Measurements from ENCODE around the gene OR2C3. TPM values are rescaled to one million over a fixed set of nuclear protein-coding genes. Genes with fewer than 3 reads are reported as not detected.

The OR2C3 gene
- total RNA-seq, 6 donors from 2014 or later = 0.03 TPM; not detected in 5

DNA sequence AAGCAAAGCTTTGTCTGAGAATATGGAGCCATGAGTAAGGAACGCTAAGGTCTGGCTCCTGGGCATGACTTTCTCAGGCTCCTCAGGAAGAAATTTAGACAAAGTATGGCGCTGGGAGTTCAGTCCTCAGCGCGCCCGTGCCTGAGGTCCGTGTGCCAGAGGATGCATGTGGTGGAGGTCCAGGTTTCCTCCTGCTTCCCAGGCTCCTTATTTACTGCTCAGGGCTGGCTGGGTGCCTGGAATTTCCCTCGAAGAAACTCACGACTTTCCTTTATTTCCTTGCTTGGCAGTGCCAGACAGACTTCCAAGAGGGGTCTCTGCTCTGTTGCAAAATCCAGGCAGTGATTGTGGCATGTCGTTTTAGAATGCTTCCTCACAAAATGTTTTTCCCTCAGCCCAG, 26.0 kb upstream of the OR2C3 start:
- H3K36me3 ChIP-seq = no peaks in the 10 kb centered on the region
- no peak overlapping the region for H3K4me3 ChIP-seq
- TF ChIP-seq POLR2AphosphoS5 (IDR thresholded peaks at IDR 0.05) = no peak
- no peak for TF ChIP-seq POLR2A (IDR thresholded peaks at IDR 0.05)
- TF ChIP-seq EP300 (IDR thresholded peaks at IDR 0.05) = no peak
- TF ChIP-seq, protein P1, sequence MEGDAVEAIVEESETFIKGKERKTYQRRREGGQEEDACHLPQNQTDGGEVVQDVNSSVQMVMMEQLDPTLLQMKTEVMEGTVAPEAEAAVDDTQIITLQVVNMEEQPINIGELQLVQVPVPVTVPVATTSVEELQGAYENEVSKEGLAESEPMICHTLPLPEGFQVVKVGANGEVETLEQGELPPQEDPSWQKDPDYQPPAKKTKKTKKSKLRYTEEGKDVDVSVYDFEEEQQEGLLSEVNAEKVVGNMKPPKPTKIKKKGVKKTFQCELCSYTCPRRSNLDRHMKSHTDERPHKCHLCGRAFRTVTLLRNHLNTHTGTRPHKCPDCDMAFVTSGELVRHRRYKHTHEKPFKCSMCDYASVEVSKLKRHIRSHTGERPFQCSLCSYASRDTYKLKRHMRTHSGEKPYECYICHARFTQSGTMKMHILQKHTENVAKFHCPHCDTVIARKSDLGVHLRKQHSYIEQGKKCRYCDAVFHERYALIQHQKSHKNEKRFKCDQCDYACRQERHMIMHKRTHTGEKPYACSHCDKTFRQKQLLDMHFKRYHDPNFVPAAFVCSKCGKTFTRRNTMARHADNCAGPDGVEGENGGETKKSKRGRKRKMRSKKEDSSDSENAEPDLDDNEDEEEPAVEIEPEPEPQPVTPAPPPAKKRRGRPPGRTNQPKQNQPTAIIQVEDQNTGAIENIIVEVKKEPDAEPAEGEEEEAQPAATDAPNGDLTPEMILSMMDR (IDR thresholded peaks at IDR 0.05) = no peak
- ATAC-seq (ENCODE audit: low FRiP score in 2 of 2) (no peak), DNase-seq (peak in 1 of 2 donors; percentile 6)
- no peaks in the 10 kb centered on the region for H3K9me3 ChIP-seq
- 67 to 68% methylated on average over 9 of the region's 9 CpGs for WGBS, 2 donors
- H3K27ac ChIP-seq = no peak overlapping the region
- no peaks in the 10 kb centered on the region for H3K27me3 ChIP-seq
- no peaks in the 10 kb centered on the region for H3K4me1 ChIP-seq

DNA sequence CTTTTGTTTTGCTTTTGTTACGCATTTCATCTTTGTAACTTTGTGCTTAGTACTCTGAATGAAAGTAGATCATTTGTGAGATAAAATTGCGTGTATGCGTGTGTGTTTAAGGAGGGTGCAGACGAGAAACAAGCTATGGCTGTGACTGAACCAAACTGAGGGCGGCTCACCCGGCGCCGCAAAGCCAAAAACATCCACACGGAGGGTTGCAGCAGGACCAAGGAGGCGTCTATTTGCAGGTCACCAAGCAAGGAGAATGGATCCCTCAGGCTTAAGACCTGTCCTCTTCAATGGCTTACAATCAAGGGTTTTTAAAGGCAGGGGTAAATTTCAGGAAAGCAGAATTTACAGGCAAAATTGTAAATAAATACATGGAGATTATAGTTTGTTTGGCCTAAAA, 25.5 kb upstream of the OR2C3 start:
- no peaks in the 10 kb centered on the region for H3K36me3 ChIP-seq
- ATAC-seq (ENCODE audit: low FRiP score in 2 of 2) (no peak), DNase-seq (no peak)
- no peak for TF ChIP-seq POLR2A (IDR thresholded peaks at IDR 0.05)
- no peak for TF ChIP-seq EP300 (IDR thresholded peaks at IDR 0.05)
- TF ChIP-seq, protein P1 (IDR thresholded peaks at IDR 0.05) = no peak
- no peak for TF ChIP-seq POLR2AphosphoS5 (IDR thresholded peaks at IDR 0.05)
- WGBS, 2 donors = 69 to 75% methylated on average over 10 of the region's 10 CpGs
- H3K4me3 ChIP-seq = no peak overlapping the region
- H3K27me3 ChIP-seq = no peaks in the 10 kb centered on the region
- no peaks in the 10 kb centered on the region for H3K9me3 ChIP-seq
- no peaks in the 10 kb centered on the region for H3K4me1 ChIP-seq
- H3K27ac ChIP-seq = no peak overlapping the region

DNA sequence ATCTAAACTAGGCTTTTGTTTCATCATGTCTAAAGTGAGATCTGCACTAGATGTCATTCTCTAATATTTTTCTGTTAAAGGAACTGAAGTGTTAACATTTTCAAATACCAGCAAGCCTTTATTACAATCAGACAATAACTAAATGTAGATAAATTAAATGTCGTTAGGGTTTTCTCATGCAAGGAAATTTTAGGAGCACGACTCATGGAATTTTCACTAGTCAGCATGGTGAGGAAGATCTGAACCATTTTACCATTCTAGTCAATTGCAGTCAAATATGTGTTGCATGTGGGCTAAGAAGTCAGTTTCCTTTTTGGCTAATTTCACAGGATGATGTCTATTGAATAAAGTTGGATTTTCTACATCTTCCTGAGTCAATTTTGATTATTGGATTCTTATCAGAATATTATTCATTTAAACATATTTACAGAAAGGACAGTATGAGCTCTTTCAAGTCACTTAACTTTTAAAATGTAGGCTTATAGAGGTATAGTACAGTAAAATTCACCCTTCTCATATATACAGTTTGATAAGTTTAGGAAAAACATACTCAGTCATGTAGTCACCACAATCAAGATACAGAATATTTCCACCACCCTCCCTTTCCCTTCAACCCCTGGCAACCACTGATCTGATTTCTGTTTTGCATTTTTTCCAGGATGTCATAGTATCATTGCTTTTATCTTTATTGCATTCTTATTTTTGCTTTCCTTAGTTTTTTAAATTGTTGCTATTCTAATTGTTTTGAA, 21.9 kb upstream of the OR2C3 start:
- Histone ChIP-seq H3K36me3 (no peaks in the 10 kb centered on the region), H3K4me3 (no peak overlapping the region), H3K27ac (no peak overlapping the region), H3K4me1 (no peaks in the 10 kb centered on the region), H3K27me3 (no peaks in the 10 kb centered on the region), H3K9me3 (no peaks in the 10 kb centered on the region)
- ATAC-seq (ENCODE audit: low FRiP score in 2 of 2) = no peak
- no peak for TF ChIP-seq POLR2A (IDR thresholded peaks at IDR 0.05)
- TF ChIP-seq EP300 (IDR thresholded peaks at IDR 0.05) = no peak
- no peak for TF ChIP-seq POLR2AphosphoS5 (IDR thresholded peaks at IDR 0.05)
- TF ChIP-seq, protein P1 (IDR thresholded peaks at IDR 0.05) = no peak
- WGBS, 2 donors = 88 to 92% methylated on average over 2 of the region's 2 CpGs
- DNase-seq = no peak

DNA sequence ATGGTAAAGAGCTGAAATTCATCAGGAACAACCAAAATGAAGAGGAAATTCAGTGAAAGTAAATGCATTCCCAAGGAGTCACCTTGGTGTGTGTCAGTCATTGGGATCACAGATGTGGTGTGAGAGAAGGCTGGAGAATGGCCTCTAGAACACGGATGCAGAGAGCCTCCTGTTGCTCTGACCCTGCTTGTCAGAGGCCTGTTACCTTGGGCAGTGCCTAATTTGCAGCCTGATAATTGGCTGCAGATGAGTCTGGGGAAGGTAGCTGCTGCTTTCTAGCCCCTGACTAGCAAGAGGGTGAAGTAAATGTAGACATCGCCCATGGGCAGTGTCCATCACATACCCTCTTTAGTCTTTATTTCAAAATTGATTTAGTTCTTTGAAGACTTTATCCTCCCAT, 16.0 kb upstream of the OR2C3 start:
- TF ChIP-seq POLR2A (IDR thresholded peaks at IDR 0.05) = no peak
- TF ChIP-seq POLR2AphosphoS5 (IDR thresholded peaks at IDR 0.05) = no peak
- TF ChIP-seq, protein P1 (IDR thresholded peaks at IDR 0.05) = no peak
- TF ChIP-seq EP300 (IDR thresholded peaks at IDR 0.05) = no peak
- ATAC-seq (ENCODE audit: low FRiP score in 2 of 2) = no peak

DNA sequence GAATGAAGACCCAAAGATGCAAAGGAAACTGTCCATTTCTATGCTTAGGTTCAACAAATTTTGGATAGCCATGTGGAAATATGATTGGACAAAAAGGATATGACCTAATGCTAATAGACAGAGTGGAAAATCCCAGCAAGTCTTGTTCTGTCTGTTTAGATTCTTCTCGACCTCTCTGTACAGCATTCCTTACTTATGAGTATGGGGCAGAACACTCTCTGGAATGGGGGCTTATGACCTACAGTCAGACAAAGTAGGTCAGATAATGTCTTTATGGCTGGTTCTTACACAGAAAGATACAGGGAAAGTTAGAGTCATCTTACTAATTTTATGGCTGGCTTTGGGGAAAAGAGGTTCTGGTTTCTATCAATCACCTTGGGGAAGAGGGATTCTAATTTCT, 15.5 kb upstream of the OR2C3 start:
- H3K9me3 ChIP-seq = no peaks in the 10 kb centered on the region
- H3K27me3 ChIP-seq = no peaks in the 10 kb centered on the region
- no peak overlapping the region for H3K4me3 ChIP-seq
- H3K36me3 ChIP-seq = no peaks in the 10 kb centered on the region
- no peak for TF ChIP-seq EP300 (IDR thresholded peaks at IDR 0.05)
- TF ChIP-seq, protein P1 (IDR thresholded peaks at IDR 0.05) = no peak
- TF ChIP-seq POLR2A (IDR thresholded peaks at IDR 0.05) = no peak
- TF ChIP-seq POLR2AphosphoS5 (IDR thresholded peaks at IDR 0.05) = no peak
- no peak overlapping the region for H3K27ac ChIP-seq
- DNase-seq (no peak), ATAC-seq (ENCODE audit: low FRiP score in 2 of 2) (no peak)
- WGBS, 2 donors = 56 to 75% methylated on average over 1 of the region's 1 CpG
- H3K4me1 ChIP-seq = no peaks in the 10 kb centered on the region

More for the DNA sequence above, 16.0 kb upstream of the OR2C3 start:
- Histone ChIP-seq H3K36me3 (no peaks in the 10 kb centered on the region), H3K9me3 (no peaks in the 10 kb centered on the region), H3K27ac (no peak overlapping the region), H3K4me3 (no peak overlapping the region), H3K4me1 (no peaks in the 10 kb centered on the region), H3K27me3 (no peaks in the 10 kb centered on the region)
- DNase-seq = no peak
- 56 to 77% methylated on average over 2 of the region's 2 CpGs for WGBS, 2 donors

All from upper lobe of left lung (tissue), 6 donors.